ENCODE results near the gene MRPL21.

MRPL21 gene

GRCh38 chr11:68933605-68934320 lies 30.1 kb upstream of the MRPL21 start:
- Histone ChIP-seq H3K27me3 (ENCODE audit: insufficient read depth, low read depth, severe bottlenecking) (no peaks in the 10 kb centered on the region), H3K36me3 (peaks cover 38% of the 10 kb centered on the region), H3K4me3 (ENCODE audit: low read depth, low read length) (no peak overlapping the region), H3K27ac (no peak overlapping the region), H3K9me3 (ENCODE audit: severe bottlenecking) (no peaks in the 10 kb centered on the region)
- no peak for DNase-seq
- no peak for TF ChIP-seq CTCF (IDR thresholded peaks at IDR 0.05; ENCODE audit: low read depth, low read length)

- no peak for DNase-seq
- Histone ChIP-seq H3K27me3 (ENCODE audit: insufficient read depth, low read depth, severe bottlenecking) (no peaks in the 10 kb centered on the region), H3K4me3 (ENCODE audit: low read depth, low read length) (no peak overlapping the region), H3K9me3 (ENCODE audit: severe bottlenecking) (no peaks in the 10 kb centered on the region), H3K36me3 (peaks cover 34% of the 10 kb centered on the region), H3K27ac (no peak overlapping the region)
- no peak for TF ChIP-seq CTCF (IDR thresholded peaks at IDR 0.05; ENCODE audit: low read depth, low read length)
These were observed 29.4 kb upstream of the MRPL21 start for GRCh38 chr11:68932933-68933577.

- H3K36me3 ChIP-seq = peaks cover 40% of the 10 kb centered on the region
- no peak overlapping the region for H3K4me3 ChIP-seq (ENCODE audit: low read depth, low read length)
- DNase-seq = no peak
- H3K27ac ChIP-seq = no peak overlapping the region
- H3K27me3 ChIP-seq (ENCODE audit: insufficient read depth, low read depth, severe bottlenecking) = no peaks in the 10 kb centered on the region
- TF ChIP-seq CTCF (IDR thresholded peaks at IDR 0.05; ENCODE audit: low read depth, low read length) = no peak
- no peaks in the 10 kb centered on the region for H3K9me3 ChIP-seq (ENCODE audit: severe bottlenecking)
These were observed 28.7 kb upstream of the MRPL21 start for GRCh38 chr11:68932358-68932757.

GRCh38 chr11:68931911-68932310 lies 28.3 kb upstream of the MRPL21 start:
- Histone ChIP-seq H3K27me3 (ENCODE audit: insufficient read depth, low read depth, severe bottlenecking) (no peaks in the 10 kb centered on the region), H3K9me3 (ENCODE audit: severe bottlenecking) (no peaks in the 10 kb centered on the region), H3K4me3 (ENCODE audit: low read depth, low read length) (no peak overlapping the region), H3K27ac (no peak overlapping the region), H3K36me3 (peaks cover 40% of the 10 kb centered on the region)
- TF ChIP-seq CTCF (IDR thresholded peaks at IDR 0.05; ENCODE audit: low read depth, low read length) = no peak
- no peak for DNase-seq

GRCh38 chr11:68930991-68931855 lies 27.6 kb upstream of the MRPL21 start:
- Histone ChIP-seq H3K4me3 (ENCODE audit: low read depth, low read length) (no peak overlapping the region), H3K36me3 (peaks cover 44% of the 10 kb centered on the region), H3K27me3 (ENCODE audit: insufficient read depth, low read depth, severe bottlenecking) (no peaks in the 10 kb centered on the region), H3K9me3 (ENCODE audit: severe bottlenecking) (no peaks in the 10 kb centered on the region), H3K27ac (no peak overlapping the region)
- TF ChIP-seq CTCF (IDR thresholded peaks at IDR 0.05; ENCODE audit: low read depth, low read length) = no peak
- DNase-seq = no peak
